SK-N-MC (cell line): ENCODE measurements around the gene WDHD1.
A peak's percentile ranks its signal among the peaks of the same experiment; 100 is the strongest.

Experiments
- DNase-seq: peaks from one replicate; pipeline ENCODE4 v3.0.0-alpha.2; 2011; ENCODE audit warnings: low read depth, low spot score
- H3K27ac ChIP-seq: fragments of 200-600 bp; sonication (generic); 2 replicates; pipeline ENCODE4 v1.5.1; 2016; ENCODE audit warnings: mixed run types
- H3K36me3 ChIP-seq: fragments of 200-600 bp; sonication (generic); 2 replicates; pipeline ENCODE4 v1.6.1; 2017; ENCODE audit warnings: antibody characterized with exemption, low read length, mixed read lengths; ENCODE audit not compliant: insufficient read depth
- H3K4me3 ChIP-seq: fragments of 200-600 bp; sonication (generic); 2 replicates; pipeline ENCODE4 v1.5.1; 2016
- H3K9ac ChIP-seq: fragments of 200-600 bp; sonication (generic); 2 replicates; pipeline ENCODE4 v1.8.0; 2017; ENCODE audit warnings: mixed run types, mixed read lengths; ENCODE audit not compliant: insufficient read length
- H3K9me3 ChIP-seq: fragments of 200-600 bp; sonication (generic); 2 replicates; pipeline ENCODE4 v1.6.1; 2017; ENCODE audit warnings: low read depth, mild to moderate bottlenecking, antibody characterized with exemption, low read length, moderate library complexity, mixed read lengths
- EZH2 ChIP-seq: fragments of 200-600 bp; sonication (generic); IDR thresholded peaks from one replicate; pipeline ENCODE4 v1.6.1; 2017; ENCODE audit warnings: antibody characterized with exemption
- FOXP2 ChIP-seq: optimal IDR thresholded peaks from 2 replicates; pipeline ENCODE3; 2011; ENCODE audit warnings: mild to moderate bottlenecking, moderate library complexity; ENCODE audit not compliant: insufficient read depth; ENCODE audit errors: extremely low read length, control extremely low read depth
- POLR2AphosphoS5 ChIP-seq: IDR thresholded peaks from 2 replicates; pipeline ENCODE4 v1.6.1; 2012; ENCODE audit warnings: mild to moderate bottlenecking, low read depth, low read length, borderline replicate concordance

Gene WDHD1

GRCh38 chr14:54895683-54896082 lies 131.2 kb downstream of the WDHD1 start:
- Histone ChIP-seq H3K4me3 (no peak overlapping the region), H3K36me3 (no peaks in the 10 kb centered on the region), H3K9me3 (no peaks in the 10 kb centered on the region), H3K9ac (no peak overlapping the region), H3K27ac (no peak overlapping the region)
- no peak for DNase-seq
- no peak for TF ChIP-seq POLR2AphosphoS5
- no peak for TF ChIP-seq EZH2
- TF ChIP-seq FOXP2 = no peak

- TF ChIP-seq POLR2AphosphoS5 = no peak
- no peak overlapping the region for H3K4me3 ChIP-seq
- no peaks in the 10 kb centered on the region for H3K9me3 ChIP-seq
- no peak overlapping the region for H3K9ac ChIP-seq
- H3K36me3 ChIP-seq = no peaks in the 10 kb centered on the region
- no peak for DNase-seq
- H3K27ac ChIP-seq = no peak overlapping the region
These were observed 131.9 kb downstream of the WDHD1 start for GRCh38 chr14:54894995-54895394.

GRCh38 chr14:54893151-54893760 lies 133.6 kb downstream of the WDHD1 start:
- H3K9ac ChIP-seq = no peak overlapping the region
- no peak overlapping the region for H3K4me3 ChIP-seq
- no peak overlapping the region for H3K27ac ChIP-seq
- no peaks in the 10 kb centered on the region for H3K9me3 ChIP-seq
- H3K36me3 ChIP-seq = no peaks in the 10 kb centered on the region
- no peak for TF ChIP-seq FOXP2
- TF ChIP-seq POLR2AphosphoS5 = no peak
- no peak for TF ChIP-seq EZH2
- DNase-seq = peak; percentile 35

GRCh38 chr14:54891471-54892245 lies 135.2 kb downstream of the WDHD1 start:
- DNase-seq = no peak
- H3K9ac ChIP-seq = no peak overlapping the region
- H3K27ac ChIP-seq = no peak overlapping the region
- TF ChIP-seq POLR2AphosphoS5 = no peak
- no peak for TF ChIP-seq FOXP2
- no peak for TF ChIP-seq EZH2
- H3K4me3 ChIP-seq = no peak overlapping the region
- no peaks in the 10 kb centered on the region for H3K9me3 ChIP-seq
- H3K36me3 ChIP-seq = no peaks in the 10 kb centered on the region

GRCh38 chr14:54890788-54891187 lies 136.1 kb downstream of the WDHD1 start:
- Histone ChIP-seq H3K4me3 (no peak overlapping the region), H3K36me3 (no peaks in the 10 kb centered on the region), H3K27ac (no peak overlapping the region), H3K9ac (no peak overlapping the region), H3K9me3 (no peaks in the 10 kb centered on the region)
- no peak for DNase-seq
- no peak for TF ChIP-seq FOXP2
- TF ChIP-seq POLR2AphosphoS5 = no peak
- no peak for TF ChIP-seq EZH2

GRCh38 chr14:54889919-54890318 lies 137.0 kb downstream of the WDHD1 start:
- H3K4me3 ChIP-seq = no peak overlapping the region
- DNase-seq = no peak
- no peak overlapping the region for H3K9ac ChIP-seq
- no peaks in the 10 kb centered on the region for H3K36me3 ChIP-seq
- no peaks in the 10 kb centered on the region for H3K9me3 ChIP-seq
- H3K27ac ChIP-seq = no peak overlapping the region
- TF ChIP-seq POLR2AphosphoS5 = no peak
- TF ChIP-seq EZH2 = no peak
- no peak for TF ChIP-seq FOXP2
